Measurements from ENCODE around the gene BARHL1.

The BARHL1 gene

GRCh38 chr9:132588501-132589147 is 6.2 kb downstream of the BARHL1 start:
- DNase-seq: no peak

DNA sequence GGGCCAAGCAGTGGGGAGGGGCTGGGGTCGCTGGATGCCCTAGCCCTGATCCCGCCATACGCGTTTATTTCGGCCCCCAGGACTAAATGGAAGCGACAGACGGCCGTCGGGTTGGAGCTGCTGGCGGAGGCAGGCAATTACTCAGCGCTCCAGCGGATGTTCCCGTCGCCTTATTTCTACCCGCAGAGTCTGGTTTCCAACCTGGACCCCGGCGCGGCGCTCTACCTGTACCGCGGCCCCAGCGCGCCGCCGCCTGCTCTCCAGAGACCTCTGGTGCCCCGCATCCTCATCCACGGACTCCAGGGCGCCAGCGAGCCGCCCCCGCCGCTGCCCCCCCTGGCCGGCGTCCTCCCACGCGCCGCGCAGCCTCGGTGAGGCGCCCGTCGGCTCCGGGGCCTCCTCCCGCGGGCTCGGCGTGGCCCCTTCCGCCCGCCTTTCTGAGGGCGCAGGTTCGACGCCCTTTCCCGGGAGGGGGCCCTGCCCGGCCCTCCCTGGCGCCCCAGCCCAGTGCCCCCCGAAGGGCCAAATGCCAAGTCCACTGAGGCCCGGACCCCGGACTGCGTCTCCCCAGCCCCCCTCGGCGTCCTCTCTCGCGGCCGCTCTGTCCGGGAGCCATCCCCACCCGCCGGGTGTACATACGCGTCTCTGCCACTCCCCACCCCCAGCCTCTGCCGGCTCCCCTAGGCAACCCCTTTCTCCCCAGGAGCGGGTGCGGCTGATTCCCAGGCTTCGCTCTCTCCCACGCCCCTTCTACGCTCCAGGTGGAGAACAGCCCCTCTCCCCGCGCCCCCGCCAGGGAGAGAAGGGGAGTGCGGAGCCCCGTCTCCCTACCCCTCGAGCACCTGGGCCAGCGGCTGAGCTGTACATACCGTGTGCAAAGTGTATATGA is 7.0 kb downstream of the BARHL1 start:
- DNase-seq: no peak

GRCh38 chr9:132590037-132590317 is 7.6 kb downstream of the BARHL1 start:
- DNase-seq: no peak

- no peak for DNase-seq
These were observed 8.1 kb downstream of the BARHL1 start for GRCh38 chr9:132590318-132591182.

DNA sequence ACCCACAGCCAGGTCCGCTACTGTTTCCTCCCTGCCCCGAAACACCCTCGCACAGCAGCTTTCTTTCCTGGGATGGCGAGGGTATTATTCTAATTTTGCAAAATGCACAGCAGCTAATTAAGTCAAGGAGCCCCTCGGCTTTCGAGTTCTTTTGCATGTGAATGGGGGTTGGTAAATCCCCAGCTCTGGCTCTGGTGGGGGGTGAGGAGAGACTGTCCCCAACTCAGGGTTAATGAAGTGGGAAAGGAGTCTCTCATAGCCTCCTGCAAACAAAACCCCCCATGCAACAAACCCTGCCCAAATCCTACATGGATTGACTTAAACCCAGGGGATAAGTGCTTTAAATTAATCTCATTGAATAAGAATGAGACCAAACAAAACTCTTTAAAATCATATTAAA is 8.8 kb downstream of the BARHL1 start:
- no peak for DNase-seq

DNA sequence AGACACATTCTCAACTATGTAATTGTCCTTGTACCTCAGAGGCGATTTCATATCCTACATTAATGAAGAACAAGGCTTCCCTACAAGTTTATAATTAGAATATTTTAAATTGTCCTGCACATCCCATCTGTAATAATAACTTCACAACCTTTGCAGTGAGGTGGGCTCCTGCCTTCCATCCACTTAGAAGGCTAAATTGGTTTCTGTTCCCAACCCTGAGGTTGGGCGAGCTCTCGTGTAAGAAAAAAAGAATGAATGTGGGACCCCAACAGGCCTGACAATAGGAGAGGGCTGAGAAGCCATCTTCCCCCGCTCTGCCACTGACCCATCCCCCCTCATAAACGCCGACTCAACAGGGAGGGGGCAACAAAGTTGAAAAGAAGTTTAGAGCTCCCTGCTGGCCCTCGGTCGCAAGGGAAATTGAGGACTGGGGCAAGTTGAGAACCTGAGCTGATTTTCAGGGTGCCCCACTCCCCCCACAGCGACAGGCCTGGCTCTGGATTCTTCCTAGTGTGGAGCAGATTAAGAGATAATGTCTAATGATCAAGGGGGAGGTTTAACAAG is 9.4 kb downstream of the BARHL1 start:
- DNase-seq: no peak

- no peak for DNase-seq
These were observed 10.0 kb downstream of the BARHL1 start for GRCh38 chr9:132592451-132592850.

DNA sequence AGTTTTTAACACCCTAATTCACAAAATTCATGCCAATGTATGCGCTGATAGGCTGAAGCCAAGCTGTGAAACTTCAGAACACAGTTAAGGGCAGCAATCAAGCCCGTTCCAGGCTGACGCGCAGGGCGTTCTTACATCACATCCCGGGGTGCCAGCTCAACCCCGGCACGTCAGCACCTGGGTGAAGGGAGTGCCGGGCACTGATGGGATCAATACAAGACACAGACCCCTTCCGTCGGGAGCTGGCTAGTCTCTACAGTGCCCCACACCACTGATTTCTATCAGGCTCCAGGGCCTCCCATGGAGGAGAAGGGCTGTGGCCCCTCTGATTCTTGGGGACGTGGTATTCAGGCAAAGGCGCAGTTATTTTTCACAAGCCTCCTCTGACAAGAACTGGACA is 12.0 kb downstream of the BARHL1 start:
- no peak for DNase-seq

DNA sequence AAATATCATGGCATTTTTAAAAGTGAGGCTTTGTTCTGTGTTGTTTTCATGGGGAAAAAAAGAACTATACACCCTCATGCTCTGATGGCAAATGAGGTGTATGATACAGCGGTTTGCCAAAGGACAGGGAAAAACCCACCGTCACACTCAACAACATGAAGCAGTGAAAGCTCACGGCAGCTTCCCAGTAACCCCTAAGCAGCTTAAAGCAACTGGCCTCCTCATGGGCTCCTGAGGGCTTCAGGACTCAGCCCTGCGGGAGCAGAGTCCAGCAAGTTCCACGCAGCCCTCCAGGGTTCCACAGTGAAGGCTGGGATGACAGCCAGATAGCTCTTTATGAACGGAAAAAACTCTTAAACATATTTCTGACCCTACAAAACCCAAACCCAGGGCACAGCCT is 12.9 kb downstream of the BARHL1 start:
- DNase-seq: no peak

DNA sequence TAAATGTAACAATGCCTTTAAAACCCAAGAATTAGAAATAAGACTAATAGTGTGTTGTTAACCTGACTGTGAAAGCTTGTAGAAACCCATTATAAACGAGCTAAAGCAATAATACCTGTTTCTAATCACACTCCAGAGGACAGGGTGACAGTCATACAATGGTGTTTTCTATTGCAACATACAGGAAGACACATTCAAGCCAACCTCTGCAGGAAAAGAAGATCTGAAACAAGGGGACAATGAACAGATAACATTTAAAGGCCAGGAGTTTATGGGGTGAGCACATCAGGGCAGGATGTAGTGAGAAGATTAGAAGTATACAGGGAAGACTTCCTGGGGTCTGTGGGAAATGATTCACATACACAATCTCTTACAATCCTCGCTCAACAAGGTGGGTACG is 13.8 kb downstream of the BARHL1 start:
- no peak for DNase-seq

- DNase-seq: no peak
These were observed 14.8 kb downstream of the BARHL1 start for GRCh38 chr9:132597073-132597775.

- no peak for DNase-seq
These were observed 18.0 kb downstream of the BARHL1 start for GRCh38 chr9:132600326-132600984.

DNA sequence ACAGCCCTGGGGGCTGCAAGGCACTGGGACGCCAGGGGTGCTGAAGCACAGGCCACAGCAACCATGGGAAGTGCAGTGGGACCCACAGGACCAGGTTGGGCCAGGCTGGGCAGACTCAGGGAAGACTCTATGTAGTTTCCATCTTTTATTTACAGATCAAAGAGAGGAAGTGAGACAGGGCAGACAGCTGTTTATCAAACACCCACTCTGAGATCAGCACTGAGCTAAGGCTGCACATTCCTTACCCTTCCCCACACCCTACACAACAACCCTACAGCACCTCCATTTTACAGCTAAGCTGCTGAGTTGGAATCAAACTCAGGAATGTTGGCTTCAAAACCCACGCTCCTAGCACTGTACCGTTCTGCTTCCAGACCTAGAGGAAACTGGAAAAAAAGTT is 19.8 kb downstream of the BARHL1 start:
- DNase-seq: no peak

DNA sequence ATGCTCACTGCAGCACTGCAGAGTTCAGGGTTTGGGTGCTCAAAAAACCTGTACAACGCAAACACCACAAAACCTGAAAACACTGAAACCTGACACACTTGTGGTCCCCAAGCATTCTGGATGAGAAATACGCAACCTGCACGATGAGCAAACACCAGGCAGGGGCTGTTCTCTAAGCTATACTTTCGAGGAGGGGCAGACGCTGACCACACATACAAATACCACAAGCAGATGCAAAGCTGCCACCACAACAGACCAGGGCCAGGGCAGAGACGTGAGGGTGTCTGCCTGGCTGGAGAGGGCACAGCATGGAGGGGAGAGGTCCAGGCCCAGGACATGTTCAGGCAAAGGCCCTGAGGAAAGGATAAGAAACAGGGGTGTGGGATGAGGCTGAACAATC is 23.0 kb downstream of the BARHL1 start:
- DNase-seq: no peak

DNA sequence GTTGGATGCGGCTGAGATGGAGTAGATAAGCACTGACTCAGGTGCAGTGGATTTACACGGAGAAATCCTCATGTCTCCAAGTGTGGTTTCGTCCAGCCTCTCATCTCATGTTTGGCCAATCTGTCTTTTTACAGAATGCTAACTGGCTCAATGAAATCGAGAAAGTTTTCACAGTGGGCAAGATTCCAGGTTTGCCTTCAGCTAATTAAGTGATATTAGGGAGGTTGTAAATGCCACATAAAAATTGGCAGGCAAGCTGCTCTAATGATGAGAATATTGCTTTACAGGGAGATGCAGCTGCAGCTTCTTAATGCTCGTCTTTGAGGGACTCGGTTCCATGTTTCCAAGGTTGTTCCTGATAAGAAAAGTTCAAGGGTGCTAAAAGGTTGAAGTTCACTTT is 23.7 kb downstream of the BARHL1 start:
- no peak for DNase-seq

DNA sequence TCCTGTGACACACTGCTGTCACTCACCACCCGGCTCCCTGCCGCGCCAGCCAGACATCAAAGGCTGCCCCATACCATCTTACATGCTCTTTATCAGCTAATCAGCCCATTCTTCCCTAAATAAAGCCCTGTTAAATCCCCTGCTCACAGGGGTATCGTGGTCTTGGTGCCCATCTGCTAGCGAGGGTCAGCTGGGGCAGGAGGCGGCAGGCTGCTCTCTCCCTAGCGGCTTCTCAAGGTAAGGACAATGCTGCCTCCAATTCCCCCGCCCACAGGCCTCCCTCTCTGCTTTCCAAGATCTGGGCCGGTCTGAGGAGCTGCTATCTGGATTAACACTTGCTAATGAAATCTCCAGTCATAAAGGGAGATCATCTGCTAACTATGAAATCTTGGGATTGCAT is 26.8 kb downstream of the BARHL1 start:
- no peak for DNase-seq

DNA sequence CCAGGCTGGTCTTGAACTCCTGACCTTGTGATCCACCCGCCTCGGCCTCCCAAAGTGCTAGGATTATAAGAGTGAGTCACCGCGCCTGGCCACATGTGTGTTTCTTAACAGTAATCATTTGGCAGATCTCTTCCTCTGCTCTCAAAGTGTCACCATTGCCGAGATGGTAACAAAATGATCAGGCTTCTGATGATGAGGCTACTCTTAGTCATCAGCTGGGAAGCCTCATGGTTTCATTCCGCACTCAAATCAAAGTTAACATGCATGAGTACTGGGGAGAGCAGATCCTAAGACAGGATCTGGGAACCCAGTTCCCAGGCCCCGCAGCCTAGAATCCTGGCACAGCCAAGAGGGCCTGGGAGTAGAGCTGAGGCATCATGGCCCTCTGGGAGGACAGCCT is 27.4 kb downstream of the BARHL1 start:
- no peak for DNase-seq

DNA sequence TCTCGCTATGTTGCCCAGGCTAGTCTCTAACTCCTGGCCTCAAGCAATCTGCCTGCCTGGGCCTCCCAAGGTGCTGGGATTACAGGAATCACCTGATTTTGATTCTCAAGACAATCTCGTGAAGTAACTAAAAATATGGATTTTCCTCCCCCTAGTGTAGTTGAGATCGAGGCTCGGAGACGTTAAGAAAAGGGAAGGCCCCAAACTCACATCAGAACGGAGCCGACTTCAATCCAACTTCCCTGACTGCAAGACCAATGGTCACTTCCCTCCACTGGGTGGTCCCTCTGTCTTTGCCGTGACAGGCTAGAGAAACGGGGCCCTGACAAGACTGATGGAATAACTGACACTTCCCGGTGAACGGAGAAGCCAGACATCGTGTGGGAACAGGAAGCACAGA is 28.3 kb downstream of the BARHL1 start:
- no peak for DNase-seq

DNA sequence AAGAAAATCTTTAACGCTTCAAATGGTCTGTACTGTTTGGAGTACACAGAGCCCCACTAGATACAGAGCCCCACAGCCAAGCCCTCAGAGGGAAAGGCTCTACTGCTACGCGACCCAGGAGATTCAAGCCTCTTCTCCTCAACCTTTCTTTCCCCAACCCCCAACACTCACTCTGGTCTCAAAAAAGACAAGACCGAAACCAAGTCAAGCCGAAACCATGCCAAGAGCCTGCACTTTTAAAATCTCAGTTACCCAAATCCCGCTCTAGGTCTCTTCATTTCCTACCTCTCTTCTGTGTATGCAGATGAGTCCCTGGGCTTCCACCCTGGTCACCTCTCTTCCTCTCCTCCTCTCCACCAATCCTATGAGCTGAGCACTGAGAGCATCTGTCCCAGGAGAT is 31.9 kb downstream of the BARHL1 start:
- DNase-seq: no peak

GRCh38 chr9:132615774-132616173 is 33.4 kb downstream of the BARHL1 start:
- DNase-seq: no peak

- DNase-seq: no peak
These were observed 34.3 kb downstream of the BARHL1 start for GRCh38 chr9:132616725-132617124.

DNA sequence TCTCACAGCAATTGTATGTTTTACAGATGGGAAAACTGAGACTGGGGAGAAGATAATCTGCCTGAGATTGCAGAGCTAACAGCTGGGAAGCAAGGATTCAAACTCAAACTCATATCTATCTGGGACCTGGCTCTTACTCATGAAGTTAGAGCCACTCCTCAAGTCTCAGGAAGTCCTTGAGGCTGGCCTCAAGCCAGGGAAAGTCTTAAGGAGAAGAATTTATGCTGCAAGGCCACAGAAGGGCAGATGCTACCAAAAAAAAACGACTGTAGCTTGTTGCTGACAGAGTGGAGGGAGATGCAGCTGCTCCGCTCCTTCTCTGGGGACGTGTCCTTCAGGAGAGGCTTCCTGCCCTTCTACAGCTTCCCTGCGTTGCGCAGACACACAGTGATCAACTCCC is 39.8 kb downstream of the BARHL1 start:
- peak; percentile 72 for DNase-seq
